H1 (cell line): ENCODE results near the gene LDLRAD4. TPM values are rescaled to one million over a fixed set of nuclear protein-coding genes. Genes with fewer than 3 reads are reported as not detected.

Experiments
- CTCF ChIA-PET: fragments of 300-600 bp; sonication (Branson Sonifier 250); formaldehyde crosslinking; loops from one replicate; lab custom pipeline; 2021; ENCODE audit not compliant: partially characterized antibody; lab: Charles Lee
- POLR2A ChIA-PET: fragments of 300-600 bp; sonication (Branson Sonifier 250); formaldehyde crosslinking; loops from one replicate; lab custom pipeline; 2021; ENCODE audit warnings: inconsistent platforms; ENCODE audit not compliant: partially characterized antibody; lab: Charles Lee
- DNase-seq, 2 experiments: peaks; one replicate each; pipeline versions ENCODE4 v3.0.0 to v3.0.0-alpha.2; 2010 to 2022; ENCODE audit warnings: low spot score in 2 of 2, low read depth in 1 of 2, mixed read lengths in 1 of 2
- FAIRE-seq: peaks from 2 replicates; lab custom pipeline; 2011; peaks lifted over from hg19 to GRCh38; lab: Jason Lieb, UNC
- H2AFZ ChIP-seq: 2 replicates; pipeline ENCODE4 v1.8.1; 2012; ENCODE audit warnings: low read length, inconsistent platforms
- H2AK5ac ChIP-seq: 2 replicates; pipeline ENCODE4 v1.6.1; 2013; ENCODE audit warnings: low read depth, low read length
- H2BK120ac ChIP-seq: replicated peaks from 2 replicates; pipeline ENCODE3; 2013; ENCODE audit warnings: low read depth, low read length, inconsistent platforms
- H2BK12ac ChIP-seq: 2 replicates; pipeline ENCODE4 v1.6.1; 2013; ENCODE audit warnings: low read depth, low read length
- H2BK15ac ChIP-seq: 2 replicates; pipeline ENCODE4 v1.6.1; 2013; ENCODE audit warnings: low read length
- H2BK20ac ChIP-seq: 2 replicates; pipeline ENCODE4 v1.6.1; 2013; ENCODE audit warnings: low read length
- H2BK5ac ChIP-seq: 2 replicates; pipeline ENCODE4 v1.6.1; 2013; ENCODE audit warnings: low read depth, low read length
- H3K14ac ChIP-seq: 2 replicates; pipeline ENCODE4 v1.6.1; 2013; ENCODE audit warnings: inconsistent platforms; ENCODE audit not compliant: insufficient read length
- H3K18ac ChIP-seq: 2 replicates; pipeline ENCODE4 v1.6.1; 2013; ENCODE audit warnings: low read length; ENCODE audit errors: extremely low read depth
- H3K23ac ChIP-seq: 2 replicates; pipeline ENCODE4 v1.6.1; 2013; ENCODE audit warnings: inconsistent platforms; ENCODE audit not compliant: insufficient read length
- H3K23me2 ChIP-seq: 2 replicates; pipeline ENCODE4 v1.6.1; 2013; ENCODE audit warnings: low read depth, low read length
- H3K27ac ChIP-seq: 2 replicates; pipeline ENCODE4 v1.6.1; 2011; ENCODE audit warnings: low read depth, low read length, inconsistent platforms
- H3K27me3 ChIP-seq, 4 experiments: replicated peaks in 1 of 4; 1 replicate in 1 of 4; 2 replicates in 3 of 4; pipeline versions ENCODE4 v1.6.1 to v1.8.1; 2011 to 2013; ENCODE audit warnings: low read length in 3 of 4, mild to moderate bottlenecking in 3 of 4, inconsistent platforms in 2 of 4, mixed read lengths in 2 of 4, moderate library complexity in 1 of 4; ENCODE audit not compliant: control insufficient read depth in 3 of 4, insufficient read depth in 3 of 4; ENCODE audit errors: extremely low read depth in 1 of 4
- H3K36me3 ChIP-seq, 4 experiments: 2 replicates each; pipeline versions ENCODE4 v1.6.1 to v1.8.1; 2011 to 2013; ENCODE audit warnings: mild to moderate bottlenecking in 4 of 4, low read length in 3 of 4, moderate library complexity in 2 of 4, control low read depth in 1 of 4, inconsistent platforms in 1 of 4; ENCODE audit not compliant: insufficient read depth in 4 of 4, control insufficient read depth in 2 of 4
- H3K4ac ChIP-seq: replicated peaks from 2 replicates; pipeline ENCODE3; 2013; ENCODE audit warnings: low read length, low read depth, mixed read lengths, inconsistent platforms; ENCODE audit not compliant: insufficient read length
- H3K4me1 ChIP-seq, 4 experiments: replicated peaks in 1 of 4; 1 replicate in 1 of 4; 2 replicates in 3 of 4; pipeline versions ENCODE4 v1.6.1 to v1.8.1; 2011 to 2013; ENCODE audit warnings: low read length in 3 of 4, inconsistent platforms in 2 of 4, mixed read lengths in 1 of 4; ENCODE audit not compliant: insufficient read depth in 4 of 4, control insufficient read depth in 3 of 4
- H3K4me2 ChIP-seq, 2 experiments: 2 replicates each; pipeline versions ENCODE4 v1.6.1 to v1.8.1; 2011 to 2013; ENCODE audit warnings: low read depth in 2 of 2, low read length in 2 of 2, control low read depth in 1 of 2, inconsistent platforms in 1 of 2, mild to moderate bottlenecking in 1 of 2; ENCODE audit not compliant: insufficient read depth in 1 of 2
- H3K4me3 ChIP-seq, 4 experiments: fragments of 200-600, 300-600 bp in 1 of 4; sonication (generic), shearing (Covaris generic), sonication (Bioruptor Twin) in 1 of 4; 2 replicates each; pipeline versions ENCODE4 v1.5.1 to v1.8.1; 2011 to 2016; ENCODE audit warnings: low read length in 4 of 4, low read depth in 3 of 4, control low read depth in 2 of 4, inconsistent platforms in 2 of 4, mild to moderate bottlenecking in 2 of 4, mixed read lengths in 1 of 4, moderate library complexity in 1 of 4; ENCODE audit not compliant: insufficient read depth in 2 of 4; ENCODE audit errors: extremely low read depth in 1 of 4
- H3K56ac ChIP-seq: replicated peaks from 2 replicates; pipeline ENCODE3; 2013; ENCODE audit warnings: low read depth, mild to moderate bottlenecking, mixed read lengths, low read length, inconsistent platforms; ENCODE audit not compliant: insufficient read length
- H3K79me1 ChIP-seq: 2 replicates; pipeline ENCODE4 v1.6.1; 2013; ENCODE audit warnings: low read depth, low read length, control low read depth
- H3K79me2 ChIP-seq, 2 experiments: 2 replicates each; pipeline versions ENCODE4 v1.6.1 to v1.8.1; 2012 to 2013; ENCODE audit warnings: low read length in 2 of 2, mild to moderate bottlenecking in 2 of 2, inconsistent platforms in 1 of 2; ENCODE audit not compliant: insufficient read depth in 2 of 2, control insufficient read depth in 1 of 2
- H3K9ac ChIP-seq, 4 experiments: replicated peaks in 1 of 4; 1 replicate in 1 of 4; 2 replicates in 3 of 4; pipeline versions ENCODE4 v1.6.1 to v1.8.1; 2011 to 2013; ENCODE audit warnings: low read depth in 3 of 4, low read length in 3 of 4, control low read depth in 2 of 4, mild to moderate bottlenecking in 2 of 4, moderate library complexity in 2 of 4, inconsistent platforms in 1 of 4; ENCODE audit errors: extremely low read depth in 1 of 4
- H3K9me3 ChIP-seq, 2 experiments: 2 replicates each; pipeline versions ENCODE4 v1.6.1 to v1.8.1; 2012 to 2013; ENCODE audit warnings: mild to moderate bottlenecking in 2 of 2, moderate library complexity in 2 of 2, control low read depth in 1 of 2, inconsistent platforms in 1 of 2, low read depth in 1 of 2, low read length in 1 of 2, mixed read lengths in 1 of 2; ENCODE audit not compliant: insufficient read depth in 2 of 2
- H4K20me1 ChIP-seq, 2 experiments: replicated peaks in 1 of 2; 2 replicates each; pipeline versions ENCODE3 to v1.8.1; 2011 to 2013; ENCODE audit warnings: inconsistent platforms in 2 of 2, low read length in 2 of 2, mild to moderate bottlenecking in 1 of 2; ENCODE audit not compliant: insufficient read depth in 2 of 2, control insufficient read depth in 1 of 2
- H4K5ac ChIP-seq: 2 replicates; pipeline ENCODE4 v1.6.1; 2013; ENCODE audit warnings: low read length, low read depth, mixed read lengths, inconsistent platforms; ENCODE audit not compliant: insufficient read length
- H4K8ac ChIP-seq: 2 replicates; pipeline ENCODE4 v1.8.0; 2013; ENCODE audit warnings: mild to moderate bottlenecking, moderate library complexity, low read length, inconsistent platforms; ENCODE audit not compliant: insufficient read depth; ENCODE audit errors: extremely low read depth
- H4K91ac ChIP-seq: replicated peaks from 2 replicates; pipeline ENCODE3; 2013; ENCODE audit warnings: low read length, mixed read lengths, inconsistent platforms; ENCODE audit not compliant: insufficient read length
- GABPA ChIP-seq: IDR thresholded peaks from 2 replicates; pipeline ENCODE4 v1.6.1; 2011; ENCODE audit warnings: mild to moderate bottlenecking, low read length, moderate library complexity, borderline replicate concordance; ENCODE audit not compliant: insufficient read depth
- GTF2F1 ChIP-seq: IDR thresholded peaks from 2 replicates; pipeline ENCODE4 v1.6.1; 2012; ENCODE audit warnings: low read depth, low read length, improper control_type of control experiment, borderline replicate concordance
- KDM5A ChIP-seq: fragments of 200-600 bp; IDR thresholded peaks from 2 replicates; pipeline ENCODE4 v1.7.1; 2012; ENCODE audit warnings: mild to moderate bottlenecking, low read length, inconsistent platforms, mixed read lengths
- MAFK ChIP-seq: IDR thresholded peaks from 2 replicates; pipeline ENCODE4 v1.6.1; 2012; ENCODE audit warnings: low read depth, mild to moderate bottlenecking, improper control_type of control experiment, low read length
- POLR2AphosphoS5 ChIP-seq: IDR thresholded peaks from 2 replicates; pipeline ENCODE4 v1.6.1; 2011; ENCODE audit warnings: low read depth, low read length
- RAD21 ChIP-seq, 2 experiments: IDR thresholded peaks in 1 of 2; conservative IDR thresholded peaks in 1 of 2; 2 replicates each; pipeline ENCODE4 v1.6.1; 2011; ENCODE audit warnings: low read depth in 2 of 2, low read length in 2 of 2, improper control_type of control experiment in 1 of 2, inconsistent platforms in 1 of 2, mild to moderate bottlenecking in 1 of 2, moderate library complexity in 1 of 2
- SAP30 ChIP-seq: fragments of 300-600 bp; sonication (generic); IDR thresholded peaks from 2 replicates; pipeline ENCODE4 v1.7.1; 2012; ENCODE audit warnings: low read length, moderate library complexity, mild to moderate bottlenecking, inconsistent platforms; ENCODE audit not compliant: insufficient read depth, insufficient replicate concordance
- TBP ChIP-seq: IDR thresholded peaks from 2 replicates; pipeline ENCODE4 v1.6.1; 2011; ENCODE audit warnings: low read depth, low read length, improper control_type of control experiment
- TCF12 ChIP-seq: IDR thresholded peaks from 2 replicates; pipeline ENCODE4 v1.6.1; 2011; ENCODE audit warnings: low read depth, mild to moderate bottlenecking, low read length
- ZNF274 ChIP-seq: IDR thresholded peaks from 2 replicates; pipeline ENCODE4 v1.7.0; 2012; ENCODE audit warnings: low read length, borderline replicate concordance; ENCODE audit errors: extremely low read depth
- WGBS, 2 experiments: shearing (Covaris generic) in 1 of 2; methylation state at CpG; one replicate each; pipeline versions ENCODE4 v1.1.6 to v1.1.7; 2013 to 2015; ENCODE audit warnings: low lambda C conversion rate in 2 of 2, mixed read lengths in 2 of 2, inconsistent platforms in 1 of 2, low coverage in 1 of 2, missing lambda C conversion rate in 1 of 2; ENCODE audit not compliant: insufficient replicate concordance in 2 of 2, insufficient coverage in 1 of 2, insufficient read length in 1 of 2; ENCODE audit errors: extremely low coverage in 1 of 2, missing lambda C conversion rate in 1 of 2; 5-methylcytosine and 5-hydroxymethylcytosine counted together
- polyA plus RNA-seq, 7 experiments: library from polyadenylated mRNA; depleted of rRNA in 3 of 7; stranded (reverse) in 5 of 7; unstranded in 2 of 7; fragments of >200 nt in 5 of 7; fragments of 200-250 nt in 2 of 7; gene quantifications; 1 replicate in 5 of 7; 2 replicates in 1 of 7; 4 replicates in 1 of 7; pipeline versions ENCODE4 v1.2.1 to v1.2.3, GENCODE V29; 2011 to 2013; ENCODE audit warnings: missing spikeins in 2 of 7, mixed read lengths in 2 of 7
- total RNA-seq: library from RNA; stranded (reverse); fragmentation: NEBNext Ultra II Directional; extraction: Animal tissue kit (Norgen Biotek cat#: 25700); gene quantifications from 2 replicates; pipeline ENCODE4 v1.2.1, GENCODE V29; 2021
- TF ChIP-seq, protein P1 (sequence below): IDR thresholded peaks from 2 replicates; pipeline ENCODE4 v1.6.1; 2011; ENCODE audit warnings: low read depth, mild to moderate bottlenecking, low read length; ENCODE audit not compliant: insufficient read depth
- TF ChIP-seq, protein P2 (sequence below): IDR thresholded peaks from 2 replicates; pipeline ENCODE4 v1.6.1; 2012; ENCODE audit warnings: inconsistent platforms

LDLRAD4 gene
- total and polyA plus RNA-seq, 2 of the 8 experiments (the other 6 are each of a cell fraction or from before 2014, with no cell fraction given): 0.77 to 1.4 TPM

DNA sequence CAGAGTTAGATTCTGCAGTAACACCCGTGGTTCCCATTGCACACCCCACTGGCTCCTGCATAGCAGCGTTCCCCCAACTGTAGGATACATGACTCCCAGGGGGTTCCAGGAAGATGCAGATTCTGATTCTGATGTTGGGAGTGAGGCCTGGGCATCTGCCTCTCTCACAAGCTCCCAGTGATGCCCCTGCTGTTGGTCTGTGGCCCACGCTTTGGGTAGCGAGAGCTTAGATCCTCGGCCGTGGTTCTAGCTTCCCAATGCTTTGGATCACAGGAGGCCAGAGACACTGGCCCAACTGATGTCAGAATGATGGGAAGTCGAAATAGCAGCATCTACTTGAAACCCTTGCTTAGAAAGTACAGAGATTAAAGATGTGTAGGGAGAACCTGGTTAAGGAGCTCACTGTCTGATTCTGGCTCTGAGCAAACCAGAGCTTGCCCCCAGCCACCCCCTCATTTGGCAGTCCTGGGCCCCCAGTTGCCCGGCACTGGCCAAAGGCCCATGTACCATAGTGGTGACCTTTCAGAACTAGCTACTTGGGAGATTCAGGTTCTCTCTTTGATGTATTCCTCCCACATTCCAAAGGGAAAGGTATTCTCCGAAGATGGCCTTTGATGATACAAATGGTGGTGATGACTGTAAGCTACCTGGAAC is 310.3 kb downstream of the LDLRAD4 start:
- no peak overlapping the region for H2BK5ac ChIP-seq
- H3K4me2 ChIP-seq: no peak overlapping the region
- no peak overlapping the region for H3K14ac ChIP-seq
- H3K18ac ChIP-seq: no peak overlapping the region
- H3K4me1 ChIP-seq: no peaks in the 10 kb centered on the region
- no peak overlapping the region for H3K9ac ChIP-seq
- FAIRE-seq: no peak
- H3K4ac ChIP-seq: no peak overlapping the region
- no peaks in the 10 kb centered on the region for H3K9me3 ChIP-seq
- H2BK12ac ChIP-seq: no peak overlapping the region
- H3K36me3 ChIP-seq: no peaks in the 10 kb centered on the region
- no peak overlapping the region for H4K5ac ChIP-seq
- 0 out of 7 replicates have a peak, but pooled peaks cover 0 to 2% (median 0%) of the 10 kb centered on the region in 4 experiments for H3K27me3 ChIP-seq
- H2AFZ ChIP-seq: no peak overlapping the region
- H4K20me1 ChIP-seq: no peaks in the 10 kb centered on the region
- no peak overlapping the region for H3K27ac ChIP-seq
- H3K4me3 ChIP-seq: no peak overlapping the region
- H2BK15ac ChIP-seq: no peak overlapping the region
- H2BK20ac ChIP-seq: no peak overlapping the region
- H4K91ac ChIP-seq: no peak overlapping the region
- ChIA-PET POLR2A (no interaction called here), CTCF (interaction anchor here (0.6 to 1.8 kb wide), 13 partner anchors 9 to 369 kb away, joined by 3 to 8 read pairs (median 4); no protein-coding TSS in a partner anchor)
- no peaks in the 10 kb centered on the region for H3K79me1 ChIP-seq
- no peak overlapping the region for H2AK5ac ChIP-seq
- H3K56ac ChIP-seq: no peak overlapping the region
- H2BK120ac ChIP-seq: no peak overlapping the region
- 99% methylated on average over 9 of the region's 9 CpGs; no CpG with 5 or more reads in 1 of the 2 experiments for WGBS, 2 experiments
- H4K8ac ChIP-seq: no peak overlapping the region
- no peaks in the 10 kb centered on the region for H3K23me2 ChIP-seq
- no peaks in the 10 kb centered on the region for H3K79me2 ChIP-seq
- no peak for DNase-seq
- no peak overlapping the region for H3K23ac ChIP-seq
- TF ChIP-seq ZNF274 (no peak), GABPA (no peak), TBP (no peak), RAD21 (IDR thresholded peaks at IDR 0.05 in 1 of 2, conservative IDR thresholded peaks at IDR 0.05 in 1 of 2; ENCODE audit: low read depth in 2 of 2, low read length in 2 of 2) (no peak), KDM5A (no peak), MAFK (no peak), TCF12 (no peak), GTF2F1 (no peak), SAP30 (no peak), POLR2AphosphoS5 (no peak)
- TF ChIP-seq, protein P1, sequence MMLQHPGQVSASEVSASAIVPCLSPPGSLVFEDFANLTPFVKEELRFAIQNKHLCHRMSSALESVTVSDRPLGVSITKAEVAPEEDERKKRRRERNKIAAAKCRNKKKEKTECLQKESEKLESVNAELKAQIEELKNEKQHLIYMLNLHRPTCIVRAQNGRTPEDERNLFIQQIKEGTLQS: no peak
- TF ChIP-seq, protein P2, sequence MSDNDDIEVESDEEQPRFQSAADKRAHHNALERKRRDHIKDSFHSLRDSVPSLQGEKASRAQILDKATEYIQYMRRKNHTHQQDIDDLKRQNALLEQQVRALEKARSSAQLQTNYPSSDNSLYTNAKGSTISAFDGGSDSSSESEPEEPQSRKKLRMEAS: no peak
